NB4 (cell line): Measurements from ENCODE around the gene MIER2.

Source experiments
- DNase-seq: peaks from one replicate; pipeline ENCODE4 v3.0.0; 2010; ENCODE audit warnings: low read depth
- H3K4me3 ChIP-seq: one replicate; pipeline ENCODE4 v1.5.1; 2011; ENCODE audit warnings: mild to moderate bottlenecking, low read depth, low read length, moderate library complexity
- CTCF ChIP-seq: IDR thresholded peaks from one replicate; pipeline ENCODE4 v1.5.1; 2012; ENCODE audit warnings: low read depth, low read length
- MAX ChIP-seq: IDR thresholded peaks from 2 replicates; pipeline ENCODE4 v1.6.1; 2011; ENCODE audit warnings: low read depth, low read length
- MYC ChIP-seq: IDR thresholded peaks from 2 replicates; pipeline ENCODE4 v1.6.1; 2011; ENCODE audit warnings: low read depth, low read length
- POLR2A ChIP-seq: IDR thresholded peaks from 2 replicates; pipeline ENCODE4 v1.6.1; 2011; ENCODE audit warnings: mild to moderate bottlenecking; ENCODE audit not compliant: insufficient read length; ENCODE audit errors: extremely low read depth

Gene MIER2

GRCh38 chr19:305240-306150, 39.1 kb downstream of the MIER2 start:
- DNase-seq, result no peak
- TF ChIP-seq CTCF, result no peak
- no peak for TF ChIP-seq MAX
- TF ChIP-seq POLR2A, result no peak
- TF ChIP-seq MYC, result no peak
- H3K4me3 ChIP-seq, result no peak overlapping the region

- DNase-seq, result no peak
- TF ChIP-seq MYC (no peak), POLR2A (no peak), CTCF (no peak), MAX (no peak)
These were observed 47.9 kb downstream of the MIER2 start for GRCh38 chr19:296476-297225.

GRCh38 chr19:295687-296370, 48.8 kb downstream of the MIER2 start:
- TF ChIP-seq MYC (no peak), POLR2A (no peak)
- DNase-seq, result no peak
- no peak overlapping the region for H3K4me3 ChIP-seq

More at GRCh38 chr19:296476-297225, 47.9 kb downstream of the MIER2 start:
- H3K4me3 ChIP-seq, result no peak overlapping the region

GRCh38 chr19:294946-295686, 49.5 kb downstream of the MIER2 start:
- H3K4me3 ChIP-seq, result no peak overlapping the region
- TF ChIP-seq CTCF (peak; percentile 42), MYC (no peak), MAX (no peak), POLR2A (no peak)
- DNase-seq, result peak; percentile 27

GRCh38 chr19:294341-294945, 50.2 kb downstream of the MIER2 start:
- TF ChIP-seq CTCF (no peak), POLR2A (no peak), MYC (no peak), MAX (no peak)
- H3K4me3 ChIP-seq, result no peak overlapping the region
- DNase-seq, result no peak
